ENCODE data around the gene ANKS4B. TPM values are rescaled to one million over a fixed set of nuclear protein-coding genes. Genes with fewer than 3 reads are reported as not detected.

Gene ANKS4B
- total and polyA plus RNA-seq, 2 experiments from 2014 or later = 0.07 TPM; not detected in 1

DNA sequence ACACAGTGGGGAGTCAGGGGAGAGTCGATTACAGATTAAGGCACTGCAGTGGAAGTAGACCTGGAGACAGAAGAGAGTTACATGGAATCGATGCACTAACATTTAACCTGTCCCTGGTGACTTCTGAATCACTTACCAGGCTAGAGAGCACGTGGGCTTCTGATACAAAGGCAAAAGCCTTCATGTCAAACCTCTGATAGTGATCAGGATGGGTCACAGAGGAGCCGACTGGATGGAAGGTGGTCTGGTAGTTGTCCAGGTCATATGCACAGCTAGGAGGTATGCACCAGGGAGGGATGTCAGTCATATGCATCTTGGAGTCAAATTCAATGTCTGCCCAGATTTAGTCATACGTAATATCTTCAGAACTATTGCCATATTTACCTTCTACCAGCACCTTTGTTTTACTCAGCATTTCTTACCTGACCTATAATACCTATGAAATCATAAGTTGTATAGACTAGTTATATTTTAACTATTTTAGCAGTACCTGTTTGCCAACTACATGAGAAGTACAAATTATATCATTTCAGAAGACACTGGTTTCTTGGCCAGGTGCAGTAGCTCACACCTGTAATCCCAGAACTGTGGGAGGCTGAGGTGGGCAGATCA lies 33.8 kb upstream of the ANKS4B start (continued):
- no peak for TF ChIP-seq ZNF114 (CRISPR knock-in tag; IDR thresholded peaks at IDR 0.05)
- no peak for TF ChIP-seq EZH2phosphoT487 (IDR thresholded peaks at IDR 0.05; ENCODE audit: unreplicated experiment)
- TF ChIP-seq CREB1 (CRISPR knock-in tag; IDR thresholded peaks at IDR 0.05; ENCODE audit: low read depth) = no peak

DNA sequence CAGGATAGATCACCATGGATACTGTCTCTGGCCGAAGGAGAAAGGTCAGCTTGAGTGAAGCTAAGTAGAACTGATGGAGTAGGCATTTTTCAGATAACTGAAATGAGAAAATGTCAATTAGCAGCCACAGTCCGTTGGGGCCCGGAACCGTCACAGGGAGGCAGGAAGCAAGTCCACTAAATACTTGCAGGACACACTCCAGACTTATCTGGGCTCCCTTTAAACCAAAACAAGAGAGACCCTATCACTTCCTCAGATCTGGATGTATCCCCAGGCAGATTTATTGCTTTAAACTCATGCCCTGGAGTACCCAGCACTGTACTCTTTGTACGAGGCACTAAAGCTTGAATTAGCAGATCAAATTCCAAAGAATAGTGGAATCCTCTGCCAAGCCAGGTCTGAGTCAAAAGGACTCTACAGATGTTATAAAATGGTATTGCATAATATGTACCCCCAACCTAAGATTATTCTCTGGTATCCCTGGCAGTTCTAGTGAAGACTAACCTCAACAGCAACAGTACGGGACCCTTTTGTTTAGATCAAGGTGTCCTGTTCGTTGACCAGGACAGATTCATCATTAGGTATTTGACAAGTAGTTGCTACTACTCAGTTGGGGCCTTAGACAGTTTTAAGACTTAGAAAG lies 30.2 kb upstream of the ANKS4B start:
- no peaks in the 10 kb centered on the region for H3K9me3 Mint-ChIP-seq
- no peak overlapping the region for H2AFZ ChIP-seq
- no peak for DNase-seq (ENCODE audit: low spot score)
- no peaks in the 10 kb centered on the region for H3K4me1 Mint-ChIP-seq
- H3K36me3 ChIP-seq (ENCODE audit: insufficient read depth) = no peaks in the 10 kb centered on the region
- no peak for ATAC-seq
- H3K27me3 ChIP-seq (ENCODE audit: insufficient read depth) = no peaks in the 10 kb centered on the region
- no peak overlapping the region for H3K4me2 ChIP-seq
- peaks cover 15% of the 10 kb centered on the region for H3K9me2 ChIP-seq (ENCODE audit: insufficient read depth)
- H3K27me3 Mint-ChIP-seq (ENCODE audit: insufficient read depth, low read depth, poor library complexity) = peaks cover 4% of the 10 kb centered on the region
- no peak overlapping the region for H3K27ac Mint-ChIP-seq
- no peaks in the 10 kb centered on the region for H3K36me3 Mint-ChIP-seq (ENCODE audit: low read depth)
- H3K79me2 ChIP-seq (replicated peaks; ENCODE audit: insufficient read depth) = no peaks in the 10 kb centered on the region
- no peaks in the 10 kb centered on the region for H3F3A ChIP-seq (replicated peaks; ENCODE audit: low read depth)
- H3K4me1 ChIP-seq (ENCODE audit: insufficient read depth) = no peaks in the 10 kb centered on the region
- no peak overlapping the region for H3K4me3 Mint-ChIP-seq
- no peak for TF ChIP-seq STAT1 (IDR thresholded peaks at IDR 0.05; ENCODE audit: unreplicated experiment)
- TF ChIP-seq JUNB (IDR thresholded peaks at IDR 0.05; ENCODE audit: unreplicated experiment) = no peak
- no peak for TF ChIP-seq ZNF114 (CRISPR knock-in tag; IDR thresholded peaks at IDR 0.05)
- no peak for TF ChIP-seq EZH2 (IDR thresholded peaks at IDR 0.05; ENCODE audit: low read depth, unreplicated experiment)
- TF ChIP-seq ZNF331 (CRISPR knock-in tag; IDR thresholded peaks at IDR 0.05; ENCODE audit: low read depth) = no peak
- TF ChIP-seq EZH2phosphoT487 (IDR thresholded peaks at IDR 0.05; ENCODE audit: unreplicated experiment) = no peak
- TF ChIP-seq, protein P1, sequence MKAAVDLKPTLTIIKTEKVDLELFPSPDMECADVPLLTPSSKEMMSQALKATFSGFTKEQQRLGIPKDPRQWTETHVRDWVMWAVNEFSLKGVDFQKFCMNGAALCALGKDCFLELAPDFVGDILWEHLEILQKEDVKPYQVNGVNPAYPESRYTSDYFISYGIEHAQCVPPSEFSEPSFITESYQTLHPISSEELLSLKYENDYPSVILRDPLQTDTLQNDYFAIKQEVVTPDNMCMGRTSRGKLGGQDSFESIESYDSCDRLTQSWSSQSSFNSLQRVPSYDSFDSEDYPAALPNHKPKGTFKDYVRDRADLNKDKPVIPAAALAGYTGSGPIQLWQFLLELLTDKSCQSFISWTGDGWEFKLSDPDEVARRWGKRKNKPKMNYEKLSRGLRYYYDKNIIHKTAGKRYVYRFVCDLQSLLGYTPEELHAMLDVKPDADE (IDR thresholded peaks at IDR 0.05) = no peak
- TF ChIP-seq NANOG (IDR thresholded peaks at IDR 0.05; ENCODE audit: borderline replicate concordance) = no peak
- TF ChIP-seq, protein P2, sequence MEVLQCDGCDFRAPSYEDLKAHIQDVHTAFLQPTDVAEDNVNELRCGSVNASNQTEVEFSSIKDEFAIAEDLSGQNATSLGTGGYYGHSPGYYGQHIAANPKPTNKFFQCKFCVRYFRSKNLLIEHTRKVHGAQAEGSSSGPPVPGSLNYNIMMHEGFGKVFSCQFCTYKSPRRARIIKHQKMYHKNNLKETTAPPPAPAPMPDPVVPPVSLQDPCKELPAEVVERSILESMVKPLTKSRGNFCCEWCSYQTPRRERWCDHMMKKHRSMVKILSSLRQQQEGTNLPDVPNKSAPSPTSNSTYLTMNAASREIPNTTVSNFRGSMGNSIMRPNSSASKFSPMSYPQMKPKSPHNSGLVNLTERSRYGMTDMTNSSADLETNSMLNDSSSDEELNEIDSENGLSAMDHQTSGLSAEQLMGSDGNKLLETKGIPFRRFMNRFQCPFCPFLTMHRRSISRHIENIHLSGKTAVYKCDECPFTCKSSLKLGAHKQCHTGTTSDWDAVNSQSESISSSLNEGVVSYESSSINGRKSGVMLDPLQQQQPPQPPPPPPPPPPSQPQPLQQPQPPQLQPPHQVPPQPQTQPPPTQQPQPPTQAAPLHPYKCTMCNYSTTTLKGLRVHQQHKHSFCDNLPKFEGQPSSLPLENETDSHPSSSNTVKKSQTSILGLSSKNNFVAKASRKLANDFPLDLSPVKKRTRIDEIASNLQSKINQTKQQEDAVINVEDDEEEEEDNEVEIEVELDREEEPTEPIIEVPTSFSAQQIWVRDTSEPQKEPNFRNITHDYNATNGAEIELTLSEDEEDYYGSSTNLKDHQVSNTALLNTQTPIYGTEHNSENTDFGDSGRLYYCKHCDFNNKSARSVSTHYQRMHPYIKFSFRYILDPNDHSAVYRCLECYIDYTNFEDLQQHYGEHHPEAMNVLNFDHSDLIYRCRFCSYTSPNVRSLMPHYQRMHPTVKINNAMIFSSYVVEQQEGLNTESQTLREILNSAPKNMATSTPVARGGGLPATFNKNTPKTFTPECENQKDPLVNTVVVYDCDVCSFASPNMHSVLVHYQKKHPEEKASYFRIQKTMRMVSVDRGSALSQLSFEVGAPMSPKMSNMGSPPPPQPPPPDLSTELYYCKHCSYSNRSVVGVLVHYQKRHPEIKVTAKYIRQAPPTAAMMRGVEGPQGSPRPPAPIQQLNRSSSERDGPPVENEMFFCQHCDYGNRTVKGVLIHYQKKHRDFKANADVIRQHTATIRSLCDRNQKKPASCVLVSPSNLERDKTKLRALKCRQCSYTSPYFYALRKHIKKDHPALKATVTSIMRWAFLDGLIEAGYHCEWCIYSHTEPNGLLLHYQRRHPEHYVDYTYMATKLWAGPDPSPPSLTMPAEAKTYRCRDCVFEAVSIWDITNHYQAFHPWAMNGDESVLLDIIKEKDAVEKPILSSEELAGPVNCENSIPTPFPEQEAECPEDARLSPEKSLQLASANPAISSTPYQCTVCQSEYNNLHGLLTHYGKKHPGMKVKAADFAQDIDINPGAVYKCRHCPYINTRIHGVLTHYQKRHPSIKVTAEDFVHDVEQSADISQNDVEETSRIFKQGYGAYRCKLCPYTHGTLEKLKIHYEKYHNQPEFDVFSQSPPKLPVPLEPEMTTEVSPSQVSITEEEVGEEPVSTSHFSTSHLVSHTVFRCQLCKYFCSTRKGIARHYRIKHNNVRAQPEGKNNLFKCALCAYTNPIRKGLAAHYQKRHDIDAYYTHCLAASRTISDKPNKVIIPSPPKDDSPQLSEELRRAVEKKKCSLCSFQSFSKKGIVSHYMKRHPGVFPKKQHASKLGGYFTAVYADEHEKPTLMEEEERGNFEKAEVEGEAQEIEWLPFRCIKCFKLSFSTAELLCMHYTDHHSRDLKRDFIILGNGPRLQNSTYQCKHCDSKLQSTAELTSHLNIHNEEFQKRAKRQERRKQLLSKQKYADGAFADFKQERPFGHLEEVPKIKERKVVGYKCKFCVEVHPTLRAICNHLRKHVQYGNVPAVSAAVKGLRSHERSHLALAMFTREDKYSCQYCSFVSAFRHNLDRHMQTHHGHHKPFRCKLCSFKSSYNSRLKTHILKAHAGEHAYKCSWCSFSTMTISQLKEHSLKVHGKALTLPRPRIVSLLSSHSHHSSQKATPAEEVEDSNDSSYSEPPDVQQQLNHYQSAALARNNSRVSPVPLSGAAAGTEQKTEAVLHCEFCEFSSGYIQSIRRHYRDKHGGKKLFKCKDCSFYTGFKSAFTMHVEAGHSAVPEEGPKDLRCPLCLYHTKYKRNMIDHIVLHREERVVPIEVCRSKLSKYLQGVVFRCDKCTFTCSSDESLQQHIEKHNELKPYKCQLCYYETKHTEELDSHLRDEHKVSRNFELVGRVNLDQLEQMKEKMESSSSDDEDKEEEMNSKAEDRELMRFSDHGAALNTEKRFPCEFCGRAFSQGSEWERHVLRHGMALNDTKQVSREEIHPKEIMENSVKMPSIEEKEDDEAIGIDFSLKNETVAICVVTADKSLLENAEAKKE (CRISPR knock-in tag; IDR thresholded peaks at IDR 0.05) = no peak
- H3K4me3 ChIP-seq = no peak overlapping the region
- H3K27ac ChIP-seq (ENCODE audit: low read depth) = no peak overlapping the region
- H4K20me1 ChIP-seq (replicated peaks; ENCODE audit: insufficient read depth) = no peaks in the 10 kb centered on the region

Data from GM23338 (cell line).